Astrocyte (in vitro differentiated cells and primary cell): ENCODE results near the gene HDAC11. TPM values are rescaled to one million over a fixed set of nuclear protein-coding genes. Genes with fewer than 3 reads are reported as not detected.

ENCODE experiments used
- DNase-seq: peaks from one replicate; pipeline ENCODE4 v3.0.0-alpha.2; 2010; ENCODE audit warnings: low read depth
- FAIRE-seq: peaks from 2 replicates; lab custom pipeline; 2011; peaks lifted over from hg19 to GRCh38; lab: Jason Lieb, UNC
- H2AFZ ChIP-seq: 2 replicates; pipeline ENCODE4 v1.6.0; 2012; ENCODE audit warnings: low read depth, low read length, inconsistent platforms
- H3K27ac ChIP-seq: 2 replicates; pipeline ENCODE4 v1.5.1; 2011; ENCODE audit warnings: low read depth, low read length, inconsistent platforms
- H3K27me3 ChIP-seq: 2 replicates; pipeline ENCODE4 v1.6.0; 2011; ENCODE audit warnings: low read length, inconsistent platforms; ENCODE audit not compliant: insufficient read depth
- H3K36me3 ChIP-seq: 2 replicates; pipeline ENCODE4 v1.5.1; 2011; ENCODE audit warnings: low read length, inconsistent platforms; ENCODE audit not compliant: insufficient read depth
- H3K4me1 ChIP-seq: 2 replicates; pipeline ENCODE4 v1.5.1; 2011; ENCODE audit warnings: low read length, inconsistent platforms; ENCODE audit not compliant: insufficient read depth
- H3K4me2 ChIP-seq: 2 replicates; pipeline ENCODE4 v1.6.0; 2012; ENCODE audit warnings: low read length, inconsistent platforms
- H3K4me3 ChIP-seq: 2 replicates; pipeline ENCODE4 v1.5.1; 2011; ENCODE audit warnings: low read depth, mild to moderate bottlenecking, low read length, inconsistent platforms; ENCODE audit not compliant: insufficient read depth
- H3K79me2 ChIP-seq: 2 replicates; pipeline ENCODE4 v1.6.0; 2012; ENCODE audit warnings: mild to moderate bottlenecking, low read length, inconsistent platforms; ENCODE audit not compliant: insufficient read depth
- H3K9ac ChIP-seq: 2 replicates; pipeline ENCODE4 v1.6.0; 2012; ENCODE audit warnings: mild to moderate bottlenecking, low read length, inconsistent platforms
- H3K9me3 ChIP-seq: 2 replicates; pipeline ENCODE4 v1.5.1; 2012; ENCODE audit warnings: low read depth, mild to moderate bottlenecking, low read length, inconsistent platforms; ENCODE audit not compliant: insufficient read depth
- H4K20me1 ChIP-seq: 2 replicates; pipeline ENCODE4 v1.6.0; 2012; ENCODE audit warnings: low read length, inconsistent platforms; ENCODE audit not compliant: insufficient read depth
- H3K27ac Mint-ChIP-seq: one replicate; pipeline ENCODE4 v1.8.0; 2021; ENCODE audit warnings: mild to moderate bottlenecking, mixed read lengths; ENCODE audit not compliant: unreplicated experiment
- H3K27me3 Mint-ChIP-seq: one replicate; pipeline ENCODE4 v1.8.0; 2021; ENCODE audit warnings: low read depth, mixed read lengths; ENCODE audit not compliant: unreplicated experiment
- H3K36me3 Mint-ChIP-seq: one replicate; pipeline ENCODE4 v1.8.0; 2021; ENCODE audit warnings: low read depth, mixed read lengths; ENCODE audit not compliant: unreplicated experiment
- H3K4me1 Mint-ChIP-seq: one replicate; pipeline ENCODE4 v1.8.0; 2021; ENCODE audit warnings: low read depth, mixed read lengths; ENCODE audit not compliant: unreplicated experiment
- H3K4me3 Mint-ChIP-seq: one replicate; pipeline ENCODE4 v1.8.0; 2021; ENCODE audit warnings: mild to moderate bottlenecking, moderate library complexity, mixed read lengths; ENCODE audit not compliant: unreplicated experiment
- H3K9me3 Mint-ChIP-seq: one replicate; pipeline ENCODE4 v1.8.0; 2021; ENCODE audit warnings: mild to moderate bottlenecking, mixed read lengths; ENCODE audit not compliant: unreplicated experiment
- CTCF ChIP-seq: IDR thresholded peaks from 2 replicates; pipeline ENCODE4 v1.5.1; 2011; ENCODE audit warnings: low read depth, mild to moderate bottlenecking, inconsistent platforms, low read length, moderate library complexity; ENCODE audit not compliant: insufficient read depth
- EZH2 ChIP-seq: IDR thresholded peaks from 2 replicates; pipeline ENCODE4 v1.6.1; 2012; ENCODE audit warnings: mild to moderate bottlenecking, low read length, inconsistent platforms; ENCODE audit not compliant: insufficient read depth
- total RNA-seq: library from RNA; stranded (reverse); gene quantifications from 2 replicates; pipeline ENCODE4 v1.2.1, GENCODE V29; 2021

Gene HDAC11
- total RNA-seq, 1 donor from 2014 or later: 8.6 TPM

GRCh38 chr3:13537909-13538296 lies 57.8 kb downstream of the HDAC11 start:
- no peaks in the 10 kb centered on the region for H3K9me3 ChIP-seq
- peaks cover 9% of the 10 kb centered on the region for H3K9me3 Mint-ChIP-seq
- peaks cover 49% of the 10 kb centered on the region for H3K4me1 ChIP-seq
- TF ChIP-seq CTCF: no peak
- no peak for TF ChIP-seq EZH2
- H3K36me3 ChIP-seq: no peaks in the 10 kb centered on the region
- H3K27ac Mint-ChIP-seq: peak overlapping the region; percentile 47
- H2AFZ ChIP-seq: no peak overlapping the region
- peak overlapping the region; percentile 39 for H3K9ac ChIP-seq
- H3K79me2 ChIP-seq: no peaks in the 10 kb centered on the region
- H3K27me3 ChIP-seq: no peaks in the 10 kb centered on the region
- no peaks in the 10 kb centered on the region for H4K20me1 ChIP-seq
- H3K36me3 Mint-ChIP-seq: peaks cover 6% of the 10 kb centered on the region
- DNase-seq (peak; percentile 96), FAIRE-seq (peak; percentile 88)
- H3K4me2 ChIP-seq: peak overlapping the region; percentile 35
- H3K27ac ChIP-seq: peak overlapping the region; percentile 83
- H3K4me3 ChIP-seq: no peak overlapping the region
- H3K4me1 Mint-ChIP-seq: peaks cover 15% of the 10 kb centered on the region
- peaks cover 14% of the 10 kb centered on the region for H3K27me3 Mint-ChIP-seq
- peak overlapping the region; percentile 35 for H3K4me3 Mint-ChIP-seq

- peak overlapping the region; percentile 16 for H2AFZ ChIP-seq
- H3K4me3 ChIP-seq: no peak overlapping the region
- no peak for DNase-seq
- Mint-ChIP-seq H3K36me3 (peaks cover 6% of the 10 kb centered on the region), H3K9me3 (peaks cover 9% of the 10 kb centered on the region), H3K4me1 (peaks cover 21% of the 10 kb centered on the region), H3K27ac (peak overlapping the region; percentile 75), H3K4me3 (no peak overlapping the region), H3K27me3 (peaks cover 8% of the 10 kb centered on the region)
- TF ChIP-seq EZH2 (no peak), CTCF (no peak)
- H3K27me3 ChIP-seq: no peaks in the 10 kb centered on the region
- no peaks in the 10 kb centered on the region for H4K20me1 ChIP-seq
- H3K79me2 ChIP-seq: no peaks in the 10 kb centered on the region
- peak overlapping the region; percentile 27 for H3K4me2 ChIP-seq
- H3K4me1 ChIP-seq: peaks cover 57% of the 10 kb centered on the region
- no peaks in the 10 kb centered on the region for H3K36me3 ChIP-seq
- peak overlapping the region; percentile 83 for H3K27ac ChIP-seq
- no peak for FAIRE-seq
- peak overlapping the region; percentile 39 for H3K9ac ChIP-seq
- no peaks in the 10 kb centered on the region for H3K9me3 ChIP-seq
Measured at GRCh38 chr3:13538520-13539291, 58.6 kb downstream of the HDAC11 start.

DNA sequence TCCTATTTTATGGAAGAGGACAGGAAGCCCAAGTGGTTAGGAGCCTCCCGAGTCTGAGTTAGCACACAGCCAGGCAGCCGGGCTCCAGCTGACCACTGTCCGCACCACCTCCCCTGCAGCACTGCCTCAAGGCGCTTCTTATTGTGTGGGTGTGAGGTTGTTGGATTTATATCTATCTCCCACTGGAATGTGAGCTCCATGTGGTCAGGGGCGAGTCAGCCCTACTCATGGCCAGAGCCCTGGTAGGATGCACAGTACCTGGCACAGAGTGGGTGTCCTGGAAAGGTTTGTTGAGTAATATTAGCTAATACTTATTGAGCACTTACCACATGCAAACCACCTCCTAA lies 59.2 kb downstream of the HDAC11 start:
- TF ChIP-seq CTCF: no peak
- no peak for TF ChIP-seq EZH2
- DNase-seq (peak; percentile 79), FAIRE-seq (no peak)
- no peaks in the 10 kb centered on the region for H3K9me3 ChIP-seq
- H3K9me3 Mint-ChIP-seq: peaks cover 9% of the 10 kb centered on the region
- H3K4me1 Mint-ChIP-seq: peaks cover 26% of the 10 kb centered on the region
- no peaks in the 10 kb centered on the region for H4K20me1 ChIP-seq
- no peaks in the 10 kb centered on the region for H3K36me3 ChIP-seq
- H3K4me3 ChIP-seq: no peak overlapping the region
- peak overlapping the region; percentile 39 for H3K9ac ChIP-seq
- peaks cover 6% of the 10 kb centered on the region for H3K36me3 Mint-ChIP-seq
- H3K27ac ChIP-seq: peak overlapping the region; percentile 83
- no peak overlapping the region for H3K4me3 Mint-ChIP-seq
- H3K4me1 ChIP-seq: peaks cover 63% of the 10 kb centered on the region
- H3K27me3 Mint-ChIP-seq: peaks cover 4% of the 10 kb centered on the region
- peak overlapping the region; percentile 27 for H3K4me2 ChIP-seq
- H2AFZ ChIP-seq: peak overlapping the region; percentile 16
- H3K27ac Mint-ChIP-seq: peak overlapping the region; percentile 75
- no peaks in the 10 kb centered on the region for H3K79me2 ChIP-seq
- H3K27me3 ChIP-seq: no peaks in the 10 kb centered on the region
